Activated T-helper 9 cell treated with anti-CD3 and anti-CD28 coated beads, Interleukin-2, amount 50 U/mL, for 16 hours (primary cell): Measurements from ENCODE around the gene IL12A.

ENCODE experiments used
- DNase-seq: peaks from one replicate; pipeline ENCODE4 v3.0.0-alpha.2; 2020; ENCODE audit warnings: low read depth

The IL12A gene

DNA sequence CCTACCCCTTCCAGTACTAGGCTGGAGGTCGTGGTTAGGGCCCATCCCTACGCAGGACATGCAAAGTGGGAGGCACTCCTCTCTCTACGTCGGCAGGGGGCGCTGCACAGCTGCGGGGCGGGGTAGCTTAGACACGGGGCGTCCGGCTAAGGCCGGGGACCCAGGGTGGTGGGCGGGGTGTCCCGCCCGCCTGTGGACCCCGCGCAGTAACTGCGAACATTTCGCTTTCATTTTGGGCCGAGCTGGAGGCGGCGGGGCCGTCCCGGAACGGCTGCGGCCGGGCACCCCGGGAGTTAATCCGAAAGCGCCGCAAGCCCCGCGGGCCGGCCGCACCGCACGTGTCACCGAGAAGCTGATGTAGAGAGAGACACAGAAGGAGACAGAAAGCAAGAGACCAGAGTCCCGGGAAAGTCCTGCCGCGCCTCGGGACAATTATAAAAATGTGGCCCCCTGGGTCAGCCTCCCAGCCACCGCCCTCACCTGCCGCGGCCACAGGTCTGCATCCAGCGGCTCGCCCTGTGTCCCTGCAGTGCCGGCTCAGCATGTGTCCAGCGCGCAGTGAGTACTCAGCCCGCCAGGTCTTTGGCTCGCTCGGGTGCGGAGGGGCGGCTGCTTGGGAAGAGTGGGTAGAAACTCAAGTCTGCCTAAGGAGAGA, at the start of gene IL12A:
IL12A (plus strand) TSS at position 219 of the 655 bp plus-strand sequence.
- peak; percentile 70 for DNase-seq

DNA sequence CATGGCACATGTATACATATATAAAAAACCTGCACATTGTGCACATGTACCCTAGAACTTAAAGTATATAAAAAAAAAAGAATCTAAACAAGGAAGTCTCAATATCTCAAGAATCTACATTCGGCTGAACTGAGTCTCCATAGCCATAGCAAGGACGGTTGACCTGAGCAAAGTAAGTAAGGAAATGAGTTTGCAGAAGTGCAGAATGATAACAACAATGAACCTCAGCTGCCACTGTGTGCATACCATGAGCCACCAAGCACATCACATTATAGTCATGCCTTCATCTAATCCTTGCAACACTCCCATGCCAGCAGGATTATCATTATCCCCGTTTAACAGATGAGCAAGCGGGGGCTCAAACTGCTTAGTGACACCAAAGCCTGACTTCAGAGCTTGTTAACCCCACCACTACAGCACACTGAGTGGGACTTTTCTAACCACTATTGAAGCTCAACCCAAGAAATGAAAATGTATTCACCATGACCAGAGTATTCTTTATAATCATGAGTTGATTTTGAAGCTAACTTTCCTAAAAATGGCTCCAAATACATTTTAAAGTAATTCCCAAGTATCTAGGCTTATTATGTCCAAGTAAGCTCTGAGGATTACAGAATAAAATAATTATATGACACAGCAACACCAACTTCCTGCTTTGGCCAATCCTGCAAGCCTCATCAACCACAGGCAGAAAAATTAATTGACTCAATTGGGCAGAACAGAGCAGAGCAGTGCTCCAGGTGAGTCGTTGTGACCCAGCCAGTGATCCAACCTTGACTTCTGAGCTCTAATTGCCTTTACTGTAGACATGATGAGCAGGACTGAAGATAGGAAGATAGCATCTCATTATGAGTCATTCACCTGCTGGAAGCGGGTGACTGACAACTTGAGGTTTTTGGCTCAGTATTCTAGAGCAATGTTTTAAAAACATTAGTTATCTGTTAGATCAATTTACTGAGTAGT, 47.3 kb upstream of the IL12A start:
- no peak for DNase-seq

DNA sequence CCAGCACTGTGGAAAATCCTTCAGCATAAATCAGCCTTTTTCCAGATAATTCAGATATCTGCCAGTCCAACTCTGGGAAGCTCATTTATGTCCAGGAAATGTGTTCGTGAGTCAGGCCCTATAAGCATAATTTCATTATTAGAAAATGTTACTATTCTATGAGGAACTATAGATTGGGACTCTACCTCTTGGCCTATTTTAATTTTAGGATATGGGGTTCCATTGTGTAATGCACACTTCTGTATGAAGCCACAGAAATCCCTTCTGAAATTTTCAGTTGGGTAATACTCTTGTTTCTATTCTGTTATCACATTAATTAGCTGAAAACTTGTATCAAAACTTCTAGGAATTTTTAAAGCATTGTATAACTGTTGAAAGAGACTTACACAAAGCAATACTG, 43.9 kb upstream of the IL12A start:
- DNase-seq, result no peak

DNA sequence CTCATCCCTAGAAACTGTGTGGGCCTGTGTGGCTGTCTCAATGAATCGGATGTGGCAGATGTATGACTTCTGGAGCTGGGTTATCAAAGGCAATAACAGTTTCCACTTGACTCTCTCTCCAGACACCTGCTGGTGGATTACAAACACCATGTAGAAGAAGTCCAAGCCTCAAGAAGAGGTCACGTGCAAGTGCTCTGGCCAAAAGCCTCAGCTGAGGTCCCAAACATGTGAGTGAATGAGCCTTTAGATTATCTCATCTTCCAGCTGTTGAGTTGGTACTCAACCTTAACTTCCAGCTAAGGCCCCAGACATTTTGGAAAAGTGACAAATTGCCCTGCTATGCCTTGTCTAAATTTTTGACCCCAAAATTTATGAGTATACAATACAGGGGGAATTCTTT, 42.7 kb upstream of the IL12A start:
- DNase-seq, result no peak

DNA sequence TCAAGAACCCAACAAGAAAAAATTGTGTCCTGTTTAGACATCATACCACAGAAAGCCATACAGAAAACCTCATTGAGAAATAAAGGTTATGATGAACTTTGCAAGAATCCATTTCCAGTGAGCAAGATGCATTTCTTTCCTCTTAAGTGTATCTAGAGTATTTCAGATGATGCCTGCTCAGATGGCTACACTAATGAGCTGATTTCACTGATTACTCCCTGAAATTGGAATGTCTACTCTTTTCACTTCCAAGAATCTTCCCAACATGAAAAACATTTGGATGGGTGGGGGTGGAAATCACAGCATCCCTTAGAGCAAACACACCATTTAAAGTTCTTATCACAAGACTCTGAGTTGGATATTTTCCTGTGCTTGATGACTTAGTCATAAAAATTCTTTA, 41.4 kb upstream of the IL12A start:
- no peak for DNase-seq

DNA sequence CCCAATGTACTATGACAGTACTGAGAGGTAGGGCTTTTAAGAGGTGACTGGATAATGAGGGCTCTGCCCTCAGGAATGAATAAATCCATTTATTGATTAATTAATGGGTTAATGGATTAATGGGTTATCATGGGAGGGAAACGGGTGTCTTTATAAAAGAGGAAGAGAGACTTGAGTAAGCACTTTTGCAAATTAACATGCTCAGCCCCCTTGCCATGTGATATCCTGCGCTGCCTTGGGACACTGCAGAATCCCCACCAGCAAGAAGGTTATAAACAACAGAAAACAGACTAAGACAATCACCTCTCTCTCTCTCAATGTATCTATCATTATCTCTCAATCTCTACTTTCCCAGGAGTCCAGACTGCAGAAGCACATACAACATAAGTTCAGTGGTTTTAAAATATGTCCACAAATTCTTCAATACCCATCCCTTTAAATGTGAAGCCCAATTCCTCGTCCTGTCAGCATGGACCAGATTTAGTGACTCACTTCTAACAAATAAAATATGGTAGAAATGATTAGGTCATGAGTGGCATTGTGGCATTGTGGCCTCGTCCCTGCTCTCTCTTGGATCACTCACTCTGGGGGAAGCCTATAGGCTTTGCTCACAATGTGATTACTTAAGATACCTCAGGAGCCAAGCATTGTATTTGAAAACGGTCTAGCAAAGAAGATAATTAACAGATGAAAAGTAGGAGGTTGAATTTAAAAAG, 40.0 kb upstream of the IL12A start:
- DNase-seq, result no peak

DNA sequence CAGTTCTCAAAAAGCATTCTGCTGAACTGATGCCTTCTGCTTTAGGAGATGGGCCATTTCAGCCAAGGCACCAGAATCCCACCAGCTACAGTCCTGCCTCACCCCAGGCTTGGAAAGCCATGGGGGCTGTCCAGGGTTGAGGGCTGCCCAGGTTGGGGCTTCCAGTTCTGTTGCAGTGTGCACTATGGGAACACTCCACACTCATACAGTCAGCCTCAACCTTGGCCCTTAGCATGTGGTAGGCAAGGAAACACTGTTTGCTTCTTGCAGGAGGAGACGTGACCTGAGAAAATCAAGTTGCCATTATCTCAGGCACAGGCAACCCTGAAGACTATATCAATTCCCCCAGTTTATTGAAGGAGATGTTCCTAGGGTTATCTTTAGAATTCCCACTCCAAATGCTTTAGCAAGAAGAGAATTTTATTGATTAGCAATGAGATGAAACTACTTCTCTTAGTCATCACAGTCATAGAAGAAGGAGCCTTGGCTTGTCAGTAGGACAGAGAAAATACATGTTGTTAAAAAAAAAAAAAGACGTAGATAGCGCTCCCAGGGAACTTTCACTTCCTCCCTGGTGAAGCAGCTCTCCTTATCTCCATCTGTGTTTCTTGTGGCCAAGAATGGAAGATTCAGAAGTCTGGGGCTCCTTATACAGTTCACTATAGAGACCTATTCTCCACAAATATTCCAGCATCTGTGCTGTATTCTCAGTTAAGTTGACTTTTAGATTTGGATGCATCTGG, 38.3 kb upstream of the IL12A start:
- no peak for DNase-seq

DNA sequence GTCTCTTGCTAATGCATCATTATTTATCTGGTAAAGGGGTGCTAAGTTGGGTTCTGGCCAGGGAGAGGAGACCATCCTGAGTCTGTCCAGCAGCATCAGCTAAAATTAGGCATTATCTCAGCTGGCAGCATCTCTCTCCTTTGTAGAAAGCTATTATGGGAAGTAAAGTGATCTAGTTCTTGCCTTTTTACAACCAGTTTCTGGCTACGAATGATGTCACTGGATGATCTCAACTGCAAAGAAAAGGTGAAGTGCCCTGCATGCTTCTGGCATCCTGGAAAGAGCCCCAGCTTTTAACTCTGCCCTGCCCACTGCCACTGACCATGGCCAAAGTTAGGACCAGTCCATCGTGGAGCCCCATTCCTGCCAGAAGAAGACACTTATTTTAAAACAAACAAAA, 37.1 kb upstream of the IL12A start:
- DNase-seq, result no peak

DNA sequence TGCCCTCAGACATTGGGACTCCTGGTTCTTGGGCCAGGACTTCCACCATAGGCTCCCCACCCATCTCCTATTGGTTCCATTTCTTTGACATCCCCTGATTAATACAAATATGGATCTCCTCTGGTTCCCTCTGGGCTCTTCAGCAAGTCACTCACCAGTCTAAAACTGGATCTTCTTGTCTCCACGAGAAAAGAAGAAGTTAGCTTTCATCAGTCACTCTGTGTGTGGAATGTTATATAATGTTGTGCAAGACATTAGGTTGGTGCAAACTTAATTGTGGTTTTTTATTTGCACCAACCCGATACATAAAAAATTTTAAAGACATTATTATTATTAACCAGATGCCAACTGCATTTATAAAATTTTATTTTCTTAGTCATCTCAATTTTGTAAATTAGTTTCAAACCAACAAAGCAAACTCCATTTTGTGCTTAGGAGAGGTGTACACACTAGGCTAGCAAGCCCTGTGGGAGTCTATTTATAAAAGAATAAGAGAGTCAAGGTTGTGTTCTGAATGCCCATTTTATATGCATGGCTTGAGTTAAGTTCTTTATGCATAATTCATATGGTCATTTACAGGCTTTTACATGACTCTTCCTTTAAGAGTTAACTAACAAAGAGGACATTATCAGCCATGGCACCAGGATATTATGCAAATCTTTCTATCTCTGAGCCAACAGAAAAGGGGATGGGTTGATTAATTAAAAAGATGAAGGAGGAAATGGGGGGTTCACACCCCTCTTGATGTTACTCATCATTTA, 35.1 kb upstream of the IL12A start:
- no peak for DNase-seq

DNA sequence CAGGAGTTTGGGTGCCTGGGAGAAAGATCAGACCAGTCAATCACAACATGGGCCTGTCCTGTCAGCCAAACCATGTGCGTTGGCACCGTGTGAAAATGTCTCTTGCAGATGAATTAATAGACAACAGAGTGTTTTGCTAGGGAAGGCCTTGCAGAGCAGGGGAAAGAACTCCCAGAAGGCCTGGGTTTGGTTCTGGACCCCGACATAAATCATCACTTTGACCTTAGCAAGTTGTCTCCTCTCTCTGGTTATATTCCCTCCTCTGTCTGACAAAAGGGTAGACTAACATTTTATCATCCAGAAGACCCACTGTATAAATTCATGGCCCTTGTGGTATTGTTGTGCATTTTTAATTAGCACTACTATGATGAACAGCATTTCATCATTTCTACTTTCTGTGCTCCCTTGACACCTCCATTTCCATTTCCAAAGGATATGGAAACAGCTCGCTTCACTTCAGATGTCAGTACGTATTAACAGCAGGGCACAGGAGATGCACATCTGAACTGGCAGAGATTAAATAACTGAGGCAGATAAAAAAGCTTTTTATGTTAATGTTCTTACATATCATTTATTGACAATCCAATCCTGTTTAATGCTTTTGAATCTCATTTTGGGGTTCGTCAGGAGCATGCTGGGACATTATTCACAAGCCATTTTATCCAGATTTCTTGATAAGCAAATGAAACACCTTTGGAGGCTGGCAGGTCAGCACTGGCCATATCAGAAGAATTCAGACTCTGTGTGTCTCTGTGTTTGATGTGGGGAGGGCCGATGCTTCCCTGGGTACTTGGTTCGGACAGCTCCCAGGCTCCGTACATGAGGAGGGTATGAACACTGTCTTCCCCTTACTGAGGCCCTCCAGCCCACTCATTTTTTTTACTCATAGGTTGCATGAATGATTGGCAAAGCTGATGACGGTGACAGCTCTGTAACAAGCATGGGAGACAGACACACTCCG, 28.2 kb upstream of the IL12A start:
- no peak for DNase-seq

DNA sequence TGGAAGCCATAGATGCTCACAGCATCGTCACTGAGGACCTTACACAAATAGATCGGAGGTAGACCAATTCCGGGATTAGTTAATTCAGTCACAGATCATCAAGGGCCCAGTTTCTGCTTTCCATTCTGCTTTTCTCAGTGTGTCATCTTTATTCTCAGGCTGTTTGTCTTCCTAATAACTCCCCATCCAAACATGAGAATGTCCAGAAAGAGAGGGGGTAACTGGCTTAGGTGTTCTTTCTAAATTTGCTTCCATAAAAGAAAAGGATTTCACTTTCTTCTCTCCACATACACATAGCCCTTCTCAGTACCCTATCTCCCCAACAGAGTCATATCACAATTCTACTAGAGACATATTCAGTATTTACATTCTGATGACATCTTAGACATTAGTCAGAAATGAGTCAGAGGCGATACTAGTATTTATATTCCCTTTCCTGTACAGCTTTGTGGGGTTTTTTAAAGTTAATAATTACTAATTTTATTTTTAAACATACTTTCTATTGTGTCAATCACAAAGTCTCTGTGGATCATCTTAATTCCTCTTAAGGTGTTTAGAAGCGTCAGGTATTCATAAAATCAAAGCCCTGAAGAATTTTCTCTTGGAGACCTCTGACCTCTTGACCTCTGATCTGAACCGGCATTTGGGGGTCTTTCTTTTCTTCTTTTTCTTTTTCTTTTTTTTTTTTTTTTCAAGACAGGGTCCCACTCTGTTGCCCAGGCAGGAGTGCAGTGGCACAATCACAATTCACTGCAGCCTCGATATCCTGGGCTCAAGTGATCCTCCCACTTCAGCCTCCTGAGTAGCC, 24.3 kb upstream of the IL12A start:
- DNase-seq, result no peak

DNA sequence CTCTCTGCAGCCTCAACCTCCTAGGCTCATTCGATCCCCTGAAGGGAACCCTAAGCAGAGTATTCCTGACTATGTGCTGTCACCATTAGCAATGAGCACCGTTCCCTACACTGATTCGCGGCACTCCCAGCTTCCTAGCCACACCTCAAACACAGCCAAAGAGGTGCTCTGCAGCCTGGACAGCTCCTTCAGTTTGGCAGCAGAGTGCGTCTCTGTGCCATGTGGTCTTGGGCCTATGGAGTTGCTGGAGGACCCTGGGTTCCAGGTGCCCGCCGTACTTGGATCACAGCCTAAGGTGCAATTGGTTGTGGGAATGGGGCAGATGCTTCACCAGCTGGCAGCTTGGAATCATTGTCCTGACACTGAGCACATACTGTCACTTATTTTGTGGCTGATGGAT, 17.3 kb upstream of the IL12A start:
- DNase-seq, result no peak

DNA sequence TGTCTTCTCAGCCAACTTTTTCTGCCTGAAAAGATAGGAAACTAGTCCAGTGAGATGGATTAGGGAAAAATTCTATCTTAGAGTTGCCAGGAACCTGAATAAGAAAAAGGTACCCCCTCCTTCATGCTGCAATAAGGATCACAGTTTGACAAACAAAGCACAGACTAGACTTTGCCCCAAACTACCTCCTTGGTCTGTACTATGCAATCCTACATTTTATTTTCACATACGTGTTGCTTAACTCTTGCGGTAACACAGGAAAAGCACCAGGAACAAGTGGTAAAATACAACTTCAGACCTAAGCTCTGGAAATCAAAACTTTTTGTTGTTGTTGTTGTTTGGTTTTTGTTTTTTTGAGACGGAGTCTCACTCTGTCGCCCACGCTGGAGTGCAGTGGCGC, 11.3 kb upstream of the IL12A start:
- no peak for DNase-seq

DNA sequence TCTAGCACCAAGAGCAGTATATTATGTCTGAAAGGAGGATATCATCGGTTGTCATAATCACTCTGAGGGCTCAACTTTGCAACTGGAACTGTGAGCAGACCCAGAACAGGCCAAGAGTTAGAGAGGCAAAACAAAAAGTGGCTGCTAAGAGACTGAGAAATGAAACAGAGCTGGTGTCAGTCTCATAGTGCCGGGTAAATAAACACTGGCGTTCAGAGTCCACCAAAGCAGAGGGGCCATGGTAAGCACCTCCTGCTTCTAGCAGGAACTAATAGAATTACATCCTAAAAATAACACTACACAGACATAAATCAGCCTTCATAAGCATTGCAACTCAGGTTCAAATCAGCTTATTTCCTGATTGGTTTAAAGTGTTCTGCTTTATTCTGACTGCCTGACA, 10.3 kb upstream of the IL12A start:
- DNase-seq, result no peak

DNA sequence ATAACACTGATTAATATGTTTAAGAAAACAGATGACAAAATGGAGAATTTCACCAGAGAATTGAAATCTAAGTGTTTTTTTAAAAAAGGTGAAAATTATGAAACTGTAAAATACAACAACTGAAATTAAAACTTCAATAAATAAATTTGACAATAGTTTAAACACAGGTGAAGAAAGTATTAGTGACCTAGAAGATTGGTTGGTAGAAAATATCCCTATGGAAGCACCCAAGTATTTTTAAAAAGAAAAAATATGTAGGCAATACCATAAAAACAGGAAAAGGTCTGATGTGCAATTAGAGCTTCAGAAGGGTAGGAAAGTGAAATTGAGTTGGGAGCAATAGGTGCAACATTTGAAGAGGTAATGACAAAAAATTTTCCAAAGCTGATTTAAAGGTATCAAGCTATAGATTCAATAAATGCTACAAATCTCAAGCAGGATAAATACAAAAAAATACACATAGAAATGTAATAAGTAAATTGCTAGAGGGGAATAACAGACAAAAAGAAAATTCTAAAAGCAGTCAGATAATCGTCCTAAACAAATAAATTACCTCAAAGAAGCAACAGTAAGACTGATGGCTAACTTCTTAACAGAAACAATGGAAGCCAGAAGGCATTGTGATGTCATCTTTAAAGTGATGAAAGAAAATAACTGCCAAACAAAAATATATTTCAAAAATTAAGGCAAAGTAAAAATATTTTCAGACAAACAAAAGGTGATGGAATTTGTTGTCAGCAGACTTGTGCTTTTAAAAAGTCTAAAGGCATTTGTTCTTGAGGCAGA, 9.5 kb upstream of the IL12A start:
- no peak for DNase-seq

DNA sequence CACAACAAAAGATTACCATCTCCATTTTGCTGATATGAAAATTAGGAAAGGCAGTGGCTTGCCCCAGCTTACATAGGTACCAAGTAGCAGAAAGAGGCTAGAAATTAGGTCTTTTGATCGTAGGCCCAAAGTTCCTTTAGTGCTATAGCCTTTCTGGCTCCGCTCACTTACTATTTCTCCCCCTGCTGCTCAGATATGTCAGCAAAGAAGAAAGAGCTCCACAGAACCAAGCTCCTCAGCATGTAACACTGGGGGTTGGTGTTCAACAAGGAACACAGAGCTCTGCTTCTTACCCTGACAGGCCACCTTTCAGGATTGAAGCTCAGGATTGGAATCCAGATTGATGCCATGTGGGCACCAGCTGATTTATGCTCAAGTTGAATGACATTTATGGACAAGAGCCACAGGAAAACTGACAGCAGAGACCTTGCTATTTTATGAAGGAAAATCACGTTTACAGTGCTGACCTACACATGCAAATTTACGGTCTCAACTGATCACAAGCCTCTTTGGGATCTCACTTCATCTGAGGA, 6.1 kb upstream of the IL12A start:
- no peak for DNase-seq

DNA sequence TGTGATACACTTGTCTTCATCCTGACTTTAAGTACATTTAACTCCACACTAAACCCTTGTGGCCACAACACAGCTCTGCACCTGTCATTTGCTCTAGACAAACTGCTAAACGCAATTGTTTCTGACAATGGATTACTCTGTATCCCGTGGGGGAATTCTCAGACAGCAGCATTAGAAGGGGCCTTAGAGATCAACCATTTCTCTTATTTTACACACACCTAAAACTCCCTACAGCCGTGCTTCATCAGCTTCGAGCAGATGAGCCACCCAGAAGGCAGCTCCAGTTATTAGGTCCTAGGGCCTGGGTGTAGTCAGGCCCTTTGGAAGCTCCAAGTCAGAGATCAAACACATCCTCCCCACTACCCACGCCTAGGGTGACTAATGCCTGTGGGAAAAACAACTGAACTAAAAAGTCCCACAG, 1.3 kb upstream of the IL12A start:
- no peak for DNase-seq
